ENCODE measurements around the gene GNE.
"Not testable (repeated sequence)": the region's sequence is repeated elsewhere in the genome, so short reads cannot be mapped to it uniquely, and the experiment has no call there.

The GNE gene

GRCh38 chr9:36207546-36208012, 50.7 kb downstream of the GNE start:
- no peak for DNase-seq

- peak; percentile 46 for DNase-seq
Measured at GRCh38 chr9:36207016-36207415, 51.2 kb downstream of the GNE start.

- no peak for DNase-seq
Measured at GRCh38 chr9:36204906-36205547, 53.2 kb downstream of the GNE start.

GRCh38 chr9:36194326-36195000, 63.8 kb downstream of the GNE start:
- DNase-seq = no peak

- no peak for DNase-seq
Measured at GRCh38 chr9:36193023-36193422, 65.2 kb downstream of the GNE start.

GRCh38 chr9:36192196-36192595, 66.1 kb downstream of the GNE start:
- no peak for DNase-seq

GRCh38 chr9:36191686-36192085, 66.6 kb downstream of the GNE start:
- DNase-seq = no peak

- DNase-seq = no peak
Measured at GRCh38 chr9:36191290-36191645, 67.0 kb downstream of the GNE start.

GRCh38 chr9:36190388-36191289, 67.6 kb downstream of the GNE start, which contains the start of gene CLTA:
Gene CLTA (plus strand): TSS chr9:36190921. CDS start chr9:36191057, 136 bp downstream.
- DNase-seq = peak; percentile 99

- DNase-seq = no peak
Measured at GRCh38 chr9:36189976-36190375, 68.3 kb downstream of the GNE start.

- no peak for DNase-seq
Measured at GRCh38 chr9:36188212-36188611, 70.0 kb downstream of the GNE start.

- no peak for DNase-seq
Measured at GRCh38 chr9:36187414-36187813, 70.8 kb downstream of the GNE start.

GRCh38 chr9:36180243-36180642, 78.0 kb downstream of the GNE start:
- DNase-seq = not testable (repeated sequence)

GRCh38 chr9:36177571-36177970, 80.7 kb downstream of the GNE start:
- no peak for DNase-seq

- DNase-seq = not testable (repeated sequence)
Measured at GRCh38 chr9:36176496-36176895, 81.8 kb downstream of the GNE start.

GRCh38 chr9:36175209-36175608, 83.0 kb downstream of the GNE start:
- not testable (repeated sequence) for DNase-seq

- no peak for DNase-seq
Measured at GRCh38 chr9:36174731-36175130, 83.5 kb downstream of the GNE start.

- no peak for DNase-seq
Measured at GRCh38 chr9:36174271-36174670, 84.0 kb downstream of the GNE start.

GRCh38 chr9:36173861-36174260, 84.4 kb downstream of the GNE start:
- no peak for DNase-seq

GRCh38 chr9:36170531-36170930, 87.7 kb downstream of the GNE start:
- DNase-seq = no peak

GRCh38 chr9:36169708-36170107, 88.5 kb downstream of the GNE start:
- no peak for DNase-seq

GRCh38 chr9:36169166-36169565, 89.1 kb downstream of the GNE start, which contains the start of gene CCIN:
Gene CCIN (plus strand): TSS chr9:36169388. CDS start chr9:36169503, 115 bp downstream.
- no peak for DNase-seq

GRCh38 chr9:36166168-36166927, 91.9 kb downstream of the GNE start:
- DNase-seq = peak; percentile 83
